GM10266 (cell line): ENCODE results near the gene CDK4.
A peak's percentile ranks its signal among the peaks of the same experiment; 100 is the strongest.
"Not testable (repeated sequence)": the region's sequence is repeated elsewhere in the genome, so short reads cannot be mapped to it uniquely, and the experiment has no call there.

Source experiments
- DNase-seq: peaks from one replicate; pipeline ENCODE4 v3.0.0; 2012; ENCODE audit errors: extremely low spot score
- CTCF ChIP-seq: IDR thresholded peaks from 2 replicates; pipeline ENCODE4 v1.5.1; 2012; ENCODE audit warnings: mild to moderate bottlenecking, low read depth; ENCODE audit not compliant: control insufficient read depth, insufficient read depth; ENCODE audit errors: missing control alignments

CDK4 gene

GRCh38 chr12:57777911-57778310 lies 25.8 kb upstream of the CDK4 start:
- DNase-seq = no peak
- TF ChIP-seq CTCF = no peak

- DNase-seq = no peak
- TF ChIP-seq CTCF = no peak
Observed at GRCh38 chr12:57777367-57777766, 25.3 kb upstream of the CDK4 start.

- no peak for TF ChIP-seq CTCF
- DNase-seq = no peak
Observed at GRCh38 chr12:57776247-57776587, 24.1 kb upstream of the CDK4 start.

- DNase-seq = no peak
- peak; percentile 15 for TF ChIP-seq CTCF
Observed at GRCh38 chr12:57775563-57776246, 23.6 kb upstream of the CDK4 start.

- DNase-seq = no peak
- TF ChIP-seq CTCF = no peak
Observed at GRCh38 chr12:57775044-57775443, 22.9 kb upstream of the CDK4 start.

- not testable (repeated sequence) for DNase-seq
Observed at GRCh38 chr12:57774634-57775033, 22.5 kb upstream of the CDK4 start.

GRCh38 chr12:57772429-57773322 lies 20.6 kb upstream of the CDK4 start, which contains the start of gene EEF1AKMT3:
TSS of gene EEF1AKMT3 (plus strand) at chr12:57772614. CDS start at chr12:57772725, 111 bp downstream.
- no peak for TF ChIP-seq CTCF
- no peak for DNase-seq
